GM12878 (cell line): Measurements from ENCODE around the gene PRSS1. TPM values are rescaled to one million over a fixed set of nuclear protein-coding genes. Genes with fewer than 3 reads are reported as not detected.

Experiments
- ATAC-seq: fragments of 200-7000 bp; cut with Tn5 transposase; 3 replicates; pipeline ENCODE4 v1.9.1; 2020; ENCODE audit warnings: mild to moderate bottlenecking, moderate library complexity
- BruUV-seq: library from RNA; stranded (reverse); fragments of 400-500 nt; replicated peaks from 2 replicates; lab custom pipeline; 2021; lab: Mats Ljungman, UMichigan
- CTCF ChIA-PET: fragments of 300-600 bp; sonication (Branson Sonifier 250); formaldehyde crosslinking; extraction: SDS; loops from one replicate; lab custom pipeline; 2021; ENCODE audit warnings: inconsistent platforms; lab: Yijun Ruan, JAX
- POLR2A ChIA-PET: fragments of 350-600 bp; formaldehyde crosslinking; extraction: SDS; loops from one replicate; lab custom pipeline; 2021; ENCODE audit warnings: inconsistent platforms; lab: Charles Lee
- RAD21 ChIA-PET: fragments of 300-600 bp; sonication (Branson Sonifier 250); formaldehyde crosslinking; loops from one replicate; lab custom pipeline; 2023; ENCODE audit warnings: antibody characterized with exemption; ENCODE audit not compliant: unreplicated experiment; lab: Charles Lee
- SMC1A ChIA-PET: fragments of 300-600 bp; sonication (Branson Sonifier 250); formaldehyde crosslinking; loops from one replicate; lab custom pipeline; 2023; ENCODE audit not compliant: unreplicated experiment, uncharacterized antibody; lab: Charles Lee
- DNase-seq: peaks from one replicate; pipeline ENCODE4 v3.0.0-alpha.2; 2011; ENCODE audit warnings: low read depth, low spot score
- FAIRE-seq: peaks from 3 replicates; lab custom pipeline; 2011; peaks lifted over from hg19 to GRCh38; lab: Jason Lieb, UNC
- H2AFZ ChIP-seq: 2 replicates; pipeline ENCODE4 v1.6.0; 2011; ENCODE audit warnings: low read depth, low read length, control low read depth; ENCODE audit not compliant: control insufficient read depth
- H3K27ac ChIP-seq: 2 replicates; pipeline ENCODE4 v1.5.1; 2011; ENCODE audit warnings: control low read depth; ENCODE audit not compliant: control insufficient read depth, insufficient read depth
- H3K27me3 ChIP-seq, 2 experiments: replicated peaks in 1 of 2; 2 replicates each; pipeline versions ENCODE4 v1.6.0 to v1.6.1; 2011; ENCODE audit warnings: low read length in 1 of 2; ENCODE audit not compliant: control insufficient read depth in 2 of 2, insufficient read depth in 2 of 2
- H3K36me3 ChIP-seq, 2 experiments: 2 replicates each; pipeline ENCODE4 v1.5.1; 2011; ENCODE audit warnings: low read length in 1 of 2; ENCODE audit not compliant: control insufficient read depth in 2 of 2, insufficient read depth in 2 of 2
- H3K4me1 ChIP-seq: 2 replicates; pipeline ENCODE4 v1.6.1; 2011; ENCODE audit warnings: mild to moderate bottlenecking, low read length, moderate library complexity, mixed read lengths; ENCODE audit not compliant: control insufficient read depth, insufficient read depth
- H3K4me2 ChIP-seq: 2 replicates; pipeline ENCODE4 v1.6.0; 2011; ENCODE audit warnings: control low read depth; ENCODE audit not compliant: control insufficient read depth, insufficient read depth
- H3K4me3 ChIP-seq: fragments of 200-600 bp; sonication (generic); 2 replicates; pipeline ENCODE4 v1.5.1; 2016
- H3K79me2 ChIP-seq: 2 replicates; pipeline ENCODE4 v1.6.0; 2011; ENCODE audit warnings: low read length; ENCODE audit not compliant: control insufficient read depth, insufficient read depth
- H3K9ac ChIP-seq: 2 replicates; pipeline ENCODE4 v1.8.0; 2011; ENCODE audit warnings: low read length, control low read depth, mixed read lengths; ENCODE audit not compliant: control insufficient read depth, insufficient read depth
- H3K9me3 ChIP-seq: replicated peaks from 3 replicates; pipeline ENCODE4 v1.5.1; 2011; ENCODE audit warnings: mild to moderate bottlenecking, low read length; ENCODE audit not compliant: control insufficient read depth, insufficient read depth
- H4K20me1 ChIP-seq: 2 replicates; pipeline ENCODE4 v1.6.0; 2011; ENCODE audit not compliant: control insufficient read depth, insufficient read depth
- CHD4 ChIP-seq: fragments of 200-600 bp; sonication (generic); IDR thresholded peaks from 2 replicates; pipeline ENCODE4 v1.6.1; 2016; ENCODE audit warnings: mild to moderate bottlenecking
- IRF4 ChIP-seq: IDR thresholded peaks from 2 replicates; pipeline ENCODE4 v1.6.1; 2011; ENCODE audit warnings: low read depth, low read length
- MTA3 ChIP-seq: IDR thresholded peaks from 2 replicates; pipeline ENCODE4 v1.6.1; 2012; ENCODE audit warnings: low read length, inconsistent platforms, borderline replicate concordance
- RBBP5 ChIP-seq: fragments of 200-600 bp; sonication (generic); conservative IDR thresholded peaks from 2 replicates; pipeline ENCODE4 v1.6.1; 2016
- STAT1 ChIP-seq: fragments of 450-650 bp; conservative IDR thresholded peaks from 2 replicates; pipeline ENCODE4 v1.6.1; 2014; ENCODE audit warnings: antibody characterized with exemption, mild to moderate bottlenecking
- STAT3 ChIP-seq: IDR thresholded peaks from 2 replicates; pipeline ENCODE4 v1.6.1; 2011; ENCODE audit warnings: low read depth, low read length, improper control_type of control experiment
- ZSCAN29 ChIP-seq: fragments of 450-650 bp; IDR thresholded peaks from 2 replicates; pipeline ENCODE4 v1.6.1; 2017; ENCODE audit warnings: mild to moderate bottlenecking, moderate library complexity
- WGBS: methylation state at CpG from one replicate; pipeline ENCODE4 v1.1.6; 2016; ENCODE audit warnings: low lambda C conversion rate; ENCODE audit not compliant: insufficient replicate concordance, insufficient coverage; ENCODE audit errors: missing lambda C conversion rate; 5-methylcytosine and 5-hydroxymethylcytosine counted together
- in situ Hi-C: fragments of 300-500 bp; cut with MboI; formaldehyde crosslinking; loops from 9 replicates; pipeline ENCODE4 v1.14.3; 2018; ENCODE audit warnings: mixed read lengths
- intact Hi-C: fragments of 100-400 bp; cut with micrococcal nuclease; formaldehyde crosslinking; loops from one replicate; pipeline ENCODE4 v1.14.2; 2022; ENCODE audit not compliant: unreplicated experiment
- polyA plus RNA-seq, 11 experiments: library from polyadenylated mRNA; depleted of rRNA in 4 of 11; unstranded in 6 of 11; stranded (reverse) in 5 of 11; fragments of >200 nt; fragmentation: Nextera tagmentation in 4 of 11; fragmentation: Illumina TruSeq in 1 of 11; extraction: Ambion mirVana in 4 of 11; extraction: Trizol in 1 of 11; gene quantifications; 1 replicate in 1 of 11; 2 replicates in 10 of 11; pipeline versions ENCODE4 v1.2.1 to v1.2.3, GENCODE V29; 2011 to 2016; ENCODE audit warnings: inconsistent platforms in 2 of 11, missing spikeins in 2 of 11, low read depth in 1 of 11
- total RNA-seq, 4 experiments: library from RNA; depleted of rRNA in 3 of 4; stranded (reverse); fragments of >200 nt in 3 of 4; fragmentation: Illumina TruSeq in 1 of 4; extraction: Trizol in 1 of 4; gene quantifications; 2 replicates each; pipeline versions ENCODE4 v1.2.1 to v1.2.3, GENCODE V29; 2013 to 2021
- TF ChIP-seq, protein P1 (sequence below): fragments of 450-650 bp; formaldehyde crosslinking; IDR thresholded peaks from 2 replicates; pipeline ENCODE4 v1.4.0; 2020; ENCODE audit warnings: mild to moderate bottlenecking, moderate library complexity
- TF ChIP-seq, protein P2 (sequence below): fragments of 450-650 bp; formaldehyde crosslinking; IDR thresholded peaks from 2 replicates; pipeline ENCODE4 v1.4.0; 2022; ENCODE audit warnings: mild to moderate bottlenecking, moderate library complexity

The PRSS1 gene
- total and polyA plus RNA-seq, 10 of the 15 experiments (the other 5 are each of a cell fraction or from before 2014, with no cell fraction given): 11.9 TPM; not detected in 9

DNA sequence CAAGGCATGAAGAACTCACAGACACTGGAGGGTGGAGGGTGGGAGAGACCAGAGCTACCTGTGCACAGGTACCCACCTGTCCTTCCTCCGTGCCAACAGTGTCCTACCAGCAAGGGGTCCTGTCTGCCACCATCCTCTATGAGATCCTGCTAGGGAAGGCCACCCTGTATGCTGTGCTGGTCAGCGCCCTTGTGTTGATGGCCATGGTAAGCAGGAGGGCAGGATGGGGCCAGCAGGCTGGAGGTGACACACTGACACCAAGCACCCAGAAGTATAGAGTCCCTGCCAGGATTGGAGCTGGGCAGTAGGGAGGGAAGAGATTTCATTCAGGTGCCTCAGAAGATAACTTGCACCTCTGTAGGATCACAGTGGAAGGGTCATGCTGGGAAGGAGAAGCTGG lies 43.3 kb downstream of the PRSS1 start (continued):
- TF ChIP-seq, protein P1, sequence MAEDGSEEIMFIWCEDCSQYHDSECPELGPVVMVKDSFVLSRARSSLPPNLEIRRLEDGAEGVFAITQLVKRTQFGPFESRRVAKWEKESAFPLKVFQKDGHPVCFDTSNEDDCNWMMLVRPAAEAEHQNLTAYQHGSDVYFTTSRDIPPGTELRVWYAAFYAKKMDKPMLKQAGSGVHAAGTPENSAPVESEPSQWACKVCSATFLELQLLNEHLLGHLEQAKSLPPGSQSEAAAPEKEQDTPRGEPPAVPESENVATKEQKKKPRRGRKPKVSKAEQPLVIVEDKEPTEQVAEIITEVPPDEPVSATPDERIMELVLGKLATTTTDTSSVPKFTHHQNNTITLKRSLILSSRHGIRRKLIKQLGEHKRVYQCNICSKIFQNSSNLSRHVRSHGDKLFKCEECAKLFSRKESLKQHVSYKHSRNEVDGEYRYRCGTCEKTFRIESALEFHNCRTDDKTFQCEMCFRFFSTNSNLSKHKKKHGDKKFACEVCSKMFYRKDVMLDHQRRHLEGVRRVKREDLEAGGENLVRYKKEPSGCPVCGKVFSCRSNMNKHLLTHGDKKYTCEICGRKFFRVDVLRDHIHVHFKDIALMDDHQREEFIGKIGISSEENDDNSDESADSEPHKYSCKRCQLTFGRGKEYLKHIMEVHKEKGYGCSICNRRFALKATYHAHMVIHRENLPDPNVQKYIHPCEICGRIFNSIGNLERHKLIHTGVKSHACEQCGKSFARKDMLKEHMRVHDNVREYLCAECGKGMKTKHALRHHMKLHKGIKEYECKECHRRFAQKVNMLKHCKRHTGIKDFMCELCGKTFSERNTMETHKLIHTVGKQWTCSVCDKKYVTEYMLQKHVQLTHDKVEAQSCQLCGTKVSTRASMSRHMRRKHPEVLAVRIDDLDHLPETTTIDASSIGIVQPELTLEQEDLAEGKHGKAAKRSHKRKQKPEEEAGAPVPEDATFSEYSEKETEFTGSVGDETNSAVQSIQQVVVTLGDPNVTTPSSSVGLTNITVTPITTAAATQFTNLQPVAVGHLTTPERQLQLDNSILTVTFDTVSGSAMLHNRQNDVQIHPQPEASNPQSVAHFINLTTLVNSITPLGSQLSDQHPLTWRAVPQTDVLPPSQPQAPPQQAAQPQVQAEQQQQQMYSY (CRISPR knock-in tag): no peak

DNA sequence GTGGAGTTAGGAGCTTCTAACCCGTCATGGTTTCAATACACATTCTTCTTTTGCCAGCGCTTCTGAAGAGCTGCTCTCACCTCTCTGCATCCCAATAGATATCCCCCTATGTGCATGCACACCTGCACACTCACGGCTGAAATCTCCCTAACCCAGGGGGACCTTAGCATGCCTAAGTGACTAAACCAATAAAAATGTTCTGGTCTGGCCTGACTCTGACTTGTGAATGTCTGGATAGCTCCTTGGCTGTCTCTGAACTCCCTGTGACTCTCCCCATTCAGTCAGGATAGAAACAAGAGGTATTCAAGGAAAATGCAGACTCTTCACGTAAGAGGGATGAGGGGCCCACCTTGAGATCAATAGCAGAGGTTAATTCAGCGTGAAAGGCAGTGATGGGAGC lies 43.9 kb downstream of the PRSS1 start:
- in situ Hi-C loops (no loop called here), intact Hi-C loops (no loop called here)
- H3K4me1 ChIP-seq: peaks cover 6% of the 10 kb centered on the region
- H4K20me1 ChIP-seq: no peaks in the 10 kb centered on the region
- no peak overlapping the region for H3K4me3 ChIP-seq
- no peak for DNase-seq
- no peaks in the 10 kb centered on the region for H3K27me3 ChIP-seq
- no peak for ATAC-seq
- H2AFZ ChIP-seq: no peak overlapping the region
- SMC1A ChIA-PET: interaction anchor here (1.1 to 24.6 kb wide), 7 partner anchors 8 to 156 kb away, joined by 3 to 786 read pairs (median 3); no protein-coding TSS in a partner anchor
- RAD21 ChIA-PET: interaction anchor here (1.8 to 20.4 kb wide), 3 partner anchors 7 to 22 kb away, joined by 5 to 813 read pairs (median 115); partner anchors contain the start of gene PRSS2
- no peak overlapping the region for H3K27ac ChIP-seq
- H3K79me2 ChIP-seq: peaks cover 6% of the 10 kb centered on the region
- 91% methylated on average over 5 of the region's 5 CpGs for WGBS
- no peaks in the 10 kb centered on the region for H3K36me3 ChIP-seq
- no peak overlapping the region for H3K4me2 ChIP-seq
- no TSS peak for BruUV-seq
- FAIRE-seq: no peak
- CTCF ChIA-PET: interaction anchor here (0.9 to 28.6 kb wide), 3 partner anchors 5 to 80 kb away, joined by 4 to 1055 read pairs (median 1055); no protein-coding TSS in a partner anchor
- POLR2A ChIA-PET: interaction anchor here (0.6 to 16.4 kb wide), 2 partner anchors 9 to 15 kb away, joined by 6 to 325 read pairs; no protein-coding TSS in a partner anchor
- no peaks in the 10 kb centered on the region for H3K9me3 ChIP-seq
- no peak overlapping the region for H3K9ac ChIP-seq
- TF ChIP-seq IRF4: no peak
- TF ChIP-seq RBBP5: no peak
- no peak for TF ChIP-seq STAT1
- TF ChIP-seq STAT3: no peak
- no peak for TF ChIP-seq CHD4
- no peak for TF ChIP-seq MTA3
- no peak for TF ChIP-seq ZSCAN29
- TF ChIP-seq, protein P1 (CRISPR knock-in tag): no peak
- TF ChIP-seq, protein P2, sequence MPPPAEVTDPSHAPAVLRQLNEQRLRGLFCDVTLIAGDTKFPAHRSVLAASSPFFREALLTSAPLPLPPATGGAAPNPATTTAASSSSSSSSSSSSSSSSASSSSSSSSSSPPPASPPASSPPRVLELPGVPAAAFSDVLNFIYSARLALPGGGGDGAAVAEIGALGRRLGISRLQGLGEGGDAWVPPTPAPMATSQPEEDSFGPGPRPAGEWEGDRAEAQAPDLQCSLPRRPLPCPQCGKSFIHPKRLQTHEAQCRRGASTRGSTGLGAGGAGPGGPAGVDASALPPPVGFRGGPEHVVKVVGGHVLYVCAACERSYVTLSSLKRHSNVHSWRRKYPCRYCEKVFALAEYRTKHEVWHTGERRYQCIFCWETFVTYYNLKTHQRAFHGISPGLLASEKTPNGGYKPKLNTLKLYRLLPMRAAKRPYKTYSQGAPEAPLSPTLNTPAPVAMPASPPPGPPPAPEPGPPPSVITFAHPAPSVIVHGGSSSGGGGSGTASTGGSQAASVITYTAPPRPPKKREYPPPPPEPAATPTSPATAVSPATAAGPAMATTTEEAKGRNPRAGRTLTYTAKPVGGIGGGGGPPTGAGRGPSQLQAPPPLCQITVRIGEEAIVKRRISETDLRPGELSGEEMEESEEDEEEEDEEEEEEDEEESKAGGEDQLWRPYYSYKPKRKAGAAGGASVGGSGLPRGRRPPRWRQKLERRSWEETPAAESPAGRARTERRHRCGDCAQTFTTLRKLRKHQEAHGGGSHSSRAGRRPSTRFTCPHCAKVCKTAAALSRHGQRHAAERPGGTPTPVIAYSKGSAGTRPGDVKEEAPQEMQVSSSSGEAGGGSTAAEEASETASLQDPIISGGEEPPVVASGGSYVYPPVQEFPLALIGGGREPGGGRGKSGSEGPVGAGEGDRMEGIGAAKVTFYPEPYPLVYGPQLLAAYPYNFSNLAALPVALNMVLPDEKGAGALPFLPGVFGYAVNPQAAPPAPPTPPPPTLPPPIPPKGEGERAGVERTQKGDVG (CRISPR knock-in tag): no peak
